Measurements from ENCODE around the gene ANKRD34A.

GRCh38 chr1:145952903-145953302, 11.5 kb downstream of the ANKRD34A start:
- TF ChIP-seq CTCF (IDR thresholded peaks at IDR 0.05) (no peak), TCF7 (CRISPR knock-in tag; IDR thresholded peaks at IDR 0.05; ENCODE audit: low read depth) (no peak)
